IPS-NIHi7 (cell line): ENCODE data around the gene CA4.
A peak's percentile ranks its signal among the peaks of the same experiment; 100 is the strongest.

Experiments
- DNase-seq: peaks from one replicate; pipeline ENCODE4 v3.0.0; 2012; ENCODE audit warnings: mixed read lengths; ENCODE audit errors: extremely low spot score

The CA4 gene

DNA sequence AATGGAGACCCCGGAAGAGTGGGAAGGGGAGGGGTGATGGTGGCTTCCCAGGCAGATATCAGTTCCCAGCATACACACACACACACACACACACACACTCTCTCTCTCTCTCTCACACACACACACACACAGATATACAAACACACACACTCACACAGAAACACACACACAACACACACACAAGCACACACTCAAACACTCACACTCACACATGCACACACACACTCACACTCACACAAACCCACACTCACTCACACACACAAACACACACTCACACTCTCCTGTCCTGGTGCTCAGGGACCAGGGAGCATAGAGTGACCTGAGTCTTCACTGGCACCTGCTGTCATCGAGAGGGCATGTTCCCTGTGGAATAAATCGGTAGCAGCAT lies 5.6 kb downstream of the CA4 start:
- DNase-seq = no peak

DNA sequence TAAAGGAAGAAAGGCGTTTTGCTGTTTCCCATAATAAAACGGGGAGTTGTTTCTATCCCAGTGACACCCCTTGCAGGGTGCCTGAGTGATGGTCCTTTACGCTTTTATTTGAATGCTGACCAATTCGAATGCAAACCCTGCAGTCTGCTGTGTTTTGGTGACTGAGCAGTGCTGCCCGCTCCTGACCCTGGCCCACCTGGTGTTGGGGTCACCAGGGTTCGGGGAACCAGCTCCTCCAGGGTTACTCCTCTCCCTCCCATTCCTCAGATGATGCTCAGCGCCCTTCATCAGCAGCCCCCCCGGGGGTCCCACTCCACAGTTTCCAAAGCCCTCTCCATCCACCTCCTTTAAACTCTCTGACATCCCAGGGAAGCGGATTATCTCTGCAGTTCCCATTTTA lies 6.0 kb downstream of the CA4 start:
- DNase-seq = no peak

DNA sequence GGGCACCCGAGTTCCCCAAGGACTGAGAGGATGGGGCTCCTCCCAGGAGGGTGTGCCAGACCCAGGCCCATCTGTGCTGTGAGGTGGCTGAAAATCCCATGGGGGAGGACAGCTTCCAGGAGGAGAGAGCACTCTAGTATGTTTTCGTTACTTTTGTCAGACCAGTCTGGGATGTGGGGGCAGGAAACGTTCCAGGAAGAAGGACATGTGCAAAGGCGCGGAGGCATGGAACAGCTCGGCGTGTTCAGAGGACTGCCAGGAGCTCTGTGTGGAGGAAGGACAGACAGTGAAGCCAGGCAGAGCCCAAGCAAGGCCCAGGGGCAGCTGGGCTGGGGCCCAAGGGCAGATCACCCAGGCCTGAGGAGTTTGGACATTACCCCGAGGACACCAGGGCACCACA lies 7.0 kb downstream of the CA4 start:
- DNase-seq = no peak

DNA sequence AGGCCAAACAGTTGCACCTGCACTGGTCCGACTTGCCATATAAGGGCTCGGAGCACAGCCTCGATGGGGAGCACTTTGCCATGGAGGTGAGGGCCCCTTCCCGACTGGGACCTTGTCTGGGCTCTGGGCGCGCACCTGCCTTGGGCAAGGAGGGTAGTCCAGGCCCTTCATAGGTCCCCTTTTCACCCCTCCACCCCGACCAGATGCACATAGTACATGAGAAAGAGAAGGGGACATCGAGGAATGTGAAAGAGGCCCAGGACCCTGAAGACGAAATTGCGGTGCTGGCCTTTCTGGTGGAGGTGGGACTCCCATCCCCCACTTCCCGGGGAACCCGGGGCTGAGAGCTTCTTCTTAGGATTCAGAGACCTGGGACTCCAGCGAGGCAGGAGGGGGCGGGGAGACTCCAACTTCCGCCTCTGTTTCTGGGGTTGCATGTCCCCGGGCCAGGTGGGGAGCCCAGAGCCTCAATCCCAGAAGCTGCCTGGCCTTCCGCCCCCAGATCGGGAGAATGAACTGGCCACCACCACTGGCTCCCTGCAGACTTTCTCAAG lies 7.8 kb downstream of the CA4 start:
- DNase-seq = no peak

DNA sequence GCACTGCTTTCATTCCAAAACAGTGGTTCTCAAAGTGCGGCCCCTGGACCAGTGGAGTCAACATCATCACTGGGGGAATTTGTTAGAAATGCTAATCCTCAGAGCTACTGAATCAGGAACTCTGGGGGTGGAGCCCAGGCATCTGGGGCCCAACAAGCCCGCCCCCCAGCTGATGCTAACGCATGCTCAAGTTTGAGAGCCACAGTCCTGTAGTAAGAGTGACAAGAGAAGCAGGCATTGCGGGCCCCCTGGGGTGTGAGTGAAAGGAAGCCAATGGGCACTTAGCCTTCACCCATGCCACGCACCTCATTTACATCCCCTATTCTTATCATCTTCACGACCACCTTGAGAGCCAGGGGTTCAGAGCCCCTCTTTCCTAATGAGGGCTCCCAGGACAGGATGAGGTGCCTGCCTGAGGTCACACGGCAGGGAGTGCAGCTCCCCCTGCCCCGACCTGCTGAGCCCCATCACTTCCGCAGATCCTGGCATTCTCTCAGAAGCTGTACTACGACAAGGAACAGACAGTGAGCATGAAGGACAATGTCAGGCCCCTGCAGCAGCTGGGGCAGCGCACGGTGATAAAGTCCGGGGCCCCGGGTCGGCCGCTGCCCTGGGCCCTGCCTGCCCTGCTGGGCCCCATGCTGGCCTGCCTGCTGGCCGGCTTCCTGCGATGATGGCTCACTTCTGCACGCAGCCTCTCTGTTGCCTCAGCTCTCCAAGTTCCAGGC lies 9.1 kb downstream of the CA4 start:
- peak; percentile 47 for DNase-seq

DNA sequence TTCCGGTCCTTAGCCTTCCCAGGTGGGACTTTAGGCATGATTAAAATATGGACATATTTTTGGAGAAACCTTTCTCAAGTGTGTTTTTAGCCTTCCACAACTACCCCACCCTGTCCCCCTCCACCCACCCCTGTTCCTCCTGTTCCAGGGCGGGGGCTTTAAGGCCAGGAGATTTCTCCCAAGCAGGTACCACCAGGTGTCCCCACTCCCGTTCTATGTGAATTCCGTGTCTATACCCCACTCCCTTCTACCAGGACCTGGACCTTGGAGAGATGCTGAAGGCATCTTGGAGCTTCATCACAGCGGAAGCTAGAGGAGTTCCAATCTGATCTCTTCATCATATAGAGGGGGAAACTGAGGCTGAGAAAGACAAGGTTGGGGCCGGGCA lies 9.7 kb downstream of the CA4 start:
- DNase-seq = no peak

DNA sequence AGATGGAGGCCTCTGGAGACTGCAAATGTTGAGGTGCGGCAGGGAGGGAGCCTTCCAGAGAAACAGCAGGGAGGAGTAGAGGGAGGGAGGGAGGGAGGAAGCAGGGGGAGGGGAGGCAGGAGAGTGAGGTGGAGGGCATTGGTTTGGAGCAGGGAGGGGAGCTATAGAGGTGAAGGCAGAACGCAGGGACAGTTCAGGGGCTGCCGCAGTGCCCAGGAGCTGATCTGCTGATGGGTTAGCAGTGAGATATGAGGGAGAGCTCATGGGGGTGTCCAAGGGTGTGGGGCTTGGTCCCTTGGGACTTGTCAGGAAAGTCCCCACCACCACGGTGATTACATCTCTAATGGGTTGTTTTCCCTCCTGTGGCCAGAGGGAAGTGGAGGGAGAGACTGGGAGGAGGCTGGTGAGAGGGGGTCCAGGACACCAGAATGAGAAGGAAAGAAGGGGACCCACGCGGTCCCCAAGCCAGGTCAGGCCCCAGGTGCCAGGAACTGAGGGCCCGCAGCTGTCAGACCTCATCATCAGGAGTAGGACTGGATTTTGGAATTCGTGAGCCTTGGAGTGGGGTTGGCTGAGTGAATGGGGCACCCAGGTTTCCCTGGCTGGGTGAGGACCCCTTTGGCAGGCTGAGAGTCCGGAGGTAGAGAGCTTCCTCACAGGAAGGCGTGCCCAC lies 11.2 kb downstream of the CA4 start:
- peak; percentile 38 for DNase-seq

DNA sequence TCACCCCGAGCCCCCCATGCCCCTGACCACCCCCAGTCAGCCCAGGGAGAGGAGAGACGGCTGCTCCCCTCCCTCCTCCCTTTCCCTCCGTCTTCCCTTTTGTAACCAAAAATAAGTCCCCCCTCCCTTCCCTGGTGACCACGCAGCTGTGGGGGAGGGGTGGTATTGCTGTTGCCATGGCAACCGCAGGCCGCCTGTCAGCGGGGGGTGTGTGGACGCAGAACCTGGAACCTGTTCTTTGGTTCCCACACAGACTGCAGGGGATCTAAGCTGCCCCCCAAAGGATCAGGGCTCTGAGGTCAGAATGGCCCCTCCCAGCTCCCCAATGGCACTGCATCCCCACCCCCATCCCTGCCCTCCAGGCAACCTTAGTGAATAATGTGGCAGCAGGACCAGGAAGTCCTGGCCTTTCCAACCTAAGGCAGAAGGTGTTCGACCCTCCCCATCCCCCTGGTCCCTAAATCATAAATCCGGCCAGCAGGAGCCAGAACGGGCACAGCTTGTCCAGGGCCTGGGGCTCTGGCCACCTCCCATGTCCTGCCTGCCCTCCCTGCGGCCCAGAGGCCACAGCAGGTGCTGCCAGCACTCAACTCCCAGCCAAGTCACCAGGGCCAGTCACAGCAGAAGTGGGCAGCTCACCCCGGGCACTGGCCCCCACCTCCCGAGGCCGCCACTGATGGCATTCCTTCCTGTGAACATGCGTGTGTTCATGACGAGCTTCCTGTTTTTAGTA lies 12.0 kb downstream of the CA4 start:
- DNase-seq = peak; percentile 44

DNA sequence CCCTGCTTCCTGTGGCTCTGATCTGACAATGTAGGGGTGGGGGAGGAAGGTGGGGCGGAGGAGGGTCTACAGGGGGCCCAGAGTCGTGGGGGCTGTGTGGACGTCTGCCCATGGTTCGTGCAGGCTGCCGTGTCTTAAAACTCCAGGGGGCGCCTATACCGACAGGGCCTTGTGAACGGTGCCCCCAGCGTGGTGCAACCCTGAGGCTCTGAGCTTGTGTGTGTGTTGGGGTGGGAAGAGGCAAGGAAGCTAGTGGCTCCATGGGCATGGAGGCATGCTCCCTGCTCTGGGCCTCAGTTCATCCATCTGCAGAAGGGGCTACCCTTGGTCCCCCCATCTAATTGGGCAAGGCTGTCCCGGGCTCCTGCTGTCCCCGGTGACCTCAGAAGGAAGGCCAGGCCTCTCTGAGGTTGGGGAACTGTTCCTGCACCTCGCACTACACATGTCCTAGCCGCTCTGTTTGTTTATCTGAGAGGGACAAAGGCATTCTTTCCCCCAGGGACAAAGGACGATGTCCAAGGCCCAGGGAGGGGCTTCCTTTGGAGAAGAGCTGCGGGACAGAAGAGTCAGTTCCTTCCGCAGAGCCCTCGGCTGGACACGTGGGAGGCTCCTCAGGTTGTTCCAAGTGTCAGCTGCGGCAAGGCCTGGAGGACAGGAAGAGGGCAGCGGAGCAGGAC lies 13.5 kb downstream of the CA4 start:
- DNase-seq = peak; percentile 41

DNA sequence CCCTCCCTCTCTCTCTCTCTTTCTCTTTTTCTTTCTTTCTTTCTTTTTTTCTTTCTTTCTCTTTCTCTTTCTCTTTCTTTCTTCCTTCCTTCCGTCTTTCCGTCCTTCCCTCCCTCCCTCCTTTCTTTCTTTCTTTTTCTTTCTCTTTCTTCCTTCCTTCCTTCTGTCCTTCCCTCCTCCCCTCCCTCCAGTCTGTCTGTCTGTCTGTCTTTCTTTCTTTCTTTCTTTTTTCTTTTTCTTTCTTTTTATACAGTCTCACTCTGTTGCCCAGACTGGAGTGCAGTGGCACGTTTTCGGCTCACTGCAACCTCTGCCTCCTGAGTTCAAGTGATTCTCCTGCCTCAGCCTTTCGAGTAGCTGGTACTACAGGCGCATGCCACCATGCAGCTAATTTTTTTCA lies 14.4 kb downstream of the CA4 start:
- DNase-seq = no peak

DNA sequence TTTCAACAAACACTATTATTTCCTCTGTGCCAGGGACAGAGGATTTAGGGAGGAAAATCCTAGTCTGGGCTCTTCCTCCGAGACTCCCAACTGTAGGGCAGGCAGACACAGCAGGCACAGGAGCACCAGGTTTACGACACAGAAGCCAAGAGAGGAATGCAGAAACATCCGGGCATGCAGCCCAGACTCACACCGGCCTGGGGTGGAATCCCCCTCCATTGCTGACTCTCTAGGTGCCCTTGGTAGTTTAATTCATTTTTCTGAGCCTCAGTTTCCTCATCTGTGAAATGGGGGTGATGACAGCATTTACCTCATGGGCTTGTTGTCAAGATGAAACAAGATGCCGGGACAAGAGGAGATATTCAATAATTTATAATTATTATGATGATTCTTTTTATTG lies 14.9 kb downstream of the CA4 start:
- peak; percentile 7 for DNase-seq

DNA sequence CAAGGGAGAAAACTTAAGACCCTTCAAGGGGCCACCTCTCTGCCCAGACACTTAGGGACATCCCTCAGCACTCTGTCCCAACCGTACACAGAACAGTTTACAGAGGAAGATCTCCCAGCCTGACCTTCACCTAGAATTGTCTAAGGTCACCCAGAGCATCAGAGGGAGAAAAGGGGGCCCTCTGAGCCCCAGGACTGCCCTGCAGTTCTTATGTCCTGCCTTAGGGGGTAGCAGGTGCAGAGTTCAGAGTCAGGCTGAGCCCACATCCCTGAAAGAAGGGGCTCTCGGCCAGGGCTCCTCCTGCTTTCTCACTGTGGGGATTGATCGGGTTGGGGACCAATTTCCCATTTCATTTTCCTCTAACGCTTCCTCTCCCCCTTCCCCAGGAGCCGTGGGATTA lies 15.4 kb downstream of the CA4 start:
- peak; percentile 13 for DNase-seq

DNA sequence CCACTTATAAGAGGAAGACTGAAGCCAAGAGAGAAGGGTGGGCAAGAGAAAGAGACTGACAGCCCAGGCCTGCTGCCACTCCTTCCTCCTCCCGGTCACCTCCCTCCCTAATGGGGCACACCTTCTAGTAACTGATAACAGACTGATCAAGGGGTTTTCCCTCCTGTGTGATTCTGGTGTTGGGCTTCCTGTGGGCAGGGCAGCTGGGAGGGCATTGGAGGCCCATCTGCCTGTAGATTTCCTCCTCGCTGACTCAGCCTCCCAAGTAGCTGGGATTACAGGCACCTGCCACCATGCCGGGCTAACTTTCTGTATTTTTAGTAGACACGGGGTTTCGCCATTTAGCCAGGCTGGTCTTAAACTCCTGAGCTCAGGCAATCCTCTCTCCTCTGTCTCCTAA lies 16.2 kb downstream of the CA4 start:
- peak; percentile 14 for DNase-seq

DNA sequence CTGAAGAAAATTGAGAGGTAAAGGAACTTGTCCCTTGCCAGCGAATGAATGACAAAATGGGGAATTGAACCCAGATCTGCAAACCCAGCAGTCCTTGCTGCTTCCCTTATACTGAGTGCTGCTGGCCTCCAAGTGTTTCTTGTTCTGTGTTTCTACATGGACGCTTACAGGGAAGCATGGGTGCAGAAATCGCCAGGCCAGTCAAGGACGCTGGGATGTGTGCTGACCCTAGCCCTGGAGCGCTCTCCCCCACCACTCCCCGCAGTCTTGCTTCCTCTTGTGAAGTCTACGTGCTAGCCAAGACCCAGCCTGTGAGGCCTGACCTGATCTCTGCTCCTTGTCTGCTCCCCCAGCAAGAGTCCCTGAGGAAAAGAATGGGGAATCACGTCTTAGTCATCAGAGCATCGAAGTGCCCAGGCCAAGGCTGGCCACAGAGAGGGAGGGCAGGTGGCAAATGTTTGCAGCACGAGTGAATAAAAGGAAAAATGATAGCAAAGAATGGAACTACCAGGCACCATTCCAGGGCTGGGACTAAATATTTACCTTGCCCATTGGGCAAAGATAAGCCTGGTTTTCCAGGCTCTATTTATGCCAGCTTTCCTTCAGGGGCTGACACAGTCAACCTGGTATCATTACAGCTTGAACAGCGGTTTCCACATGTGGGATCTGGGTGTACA lies 17.4 kb downstream of the CA4 start:
- peak; percentile 7 for DNase-seq

DNA sequence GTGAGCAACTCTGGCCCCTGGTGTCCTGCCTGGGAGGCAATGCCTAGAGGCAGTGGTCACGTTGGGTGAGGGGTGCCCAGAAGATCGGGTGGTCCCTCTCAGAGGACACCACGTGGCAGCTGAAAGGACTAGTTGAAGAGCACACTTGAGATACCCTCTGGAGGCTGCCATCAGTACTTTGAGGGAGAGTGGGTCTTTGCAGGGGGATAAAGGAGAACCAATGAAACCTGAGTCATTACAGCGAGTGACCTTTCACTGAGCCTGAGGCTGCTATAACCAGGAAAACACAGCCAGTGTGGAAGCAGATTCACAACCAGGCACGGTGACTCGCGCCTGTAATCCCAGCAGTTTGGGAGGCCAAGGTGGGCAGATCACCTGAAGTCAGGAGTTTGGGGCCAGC lies 18.9 kb downstream of the CA4 start:
- no peak for DNase-seq

DNA sequence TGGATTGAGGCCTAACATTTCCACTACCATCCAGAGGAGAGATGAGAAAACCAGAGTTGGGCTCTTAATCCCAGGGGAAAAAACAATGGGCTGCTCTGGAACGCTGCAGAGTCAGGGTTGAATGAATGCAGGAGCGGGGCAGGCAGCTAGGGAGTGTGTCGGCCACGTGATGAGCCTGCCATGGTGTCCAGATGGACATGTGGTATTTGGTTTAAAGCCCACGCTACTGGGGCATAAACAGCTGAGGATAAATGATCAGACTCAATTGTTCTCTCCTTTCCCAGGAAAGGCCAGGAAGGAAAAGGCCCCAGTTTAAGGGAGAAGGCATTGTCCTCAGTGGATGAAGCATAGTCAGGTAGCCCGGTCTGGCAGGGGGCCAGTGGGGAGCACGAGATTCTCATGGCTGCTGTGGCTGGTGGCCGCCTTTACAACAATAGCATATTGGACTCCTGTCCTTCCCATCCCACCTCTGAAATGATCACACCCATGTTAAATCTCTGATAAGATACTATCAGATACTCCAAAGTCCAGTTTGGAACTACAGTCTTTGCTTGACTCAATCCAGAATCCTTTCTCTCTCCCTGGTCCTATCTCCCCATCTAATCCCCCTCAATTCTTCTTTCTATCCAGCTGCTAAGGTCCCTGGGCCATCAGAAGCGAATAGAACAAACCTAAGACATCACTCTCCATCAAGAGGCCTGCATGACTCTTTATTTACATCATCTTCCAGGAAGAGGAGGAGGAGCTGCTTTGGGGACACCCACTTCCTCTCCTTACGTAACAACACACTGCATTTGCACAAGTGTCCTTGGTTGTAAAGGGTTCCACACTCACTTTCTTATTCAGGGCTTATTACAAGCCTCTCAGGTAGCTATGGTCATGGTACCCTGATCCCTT lies 20.4 kb downstream of the CA4 start:
- DNase-seq = no peak

DNA sequence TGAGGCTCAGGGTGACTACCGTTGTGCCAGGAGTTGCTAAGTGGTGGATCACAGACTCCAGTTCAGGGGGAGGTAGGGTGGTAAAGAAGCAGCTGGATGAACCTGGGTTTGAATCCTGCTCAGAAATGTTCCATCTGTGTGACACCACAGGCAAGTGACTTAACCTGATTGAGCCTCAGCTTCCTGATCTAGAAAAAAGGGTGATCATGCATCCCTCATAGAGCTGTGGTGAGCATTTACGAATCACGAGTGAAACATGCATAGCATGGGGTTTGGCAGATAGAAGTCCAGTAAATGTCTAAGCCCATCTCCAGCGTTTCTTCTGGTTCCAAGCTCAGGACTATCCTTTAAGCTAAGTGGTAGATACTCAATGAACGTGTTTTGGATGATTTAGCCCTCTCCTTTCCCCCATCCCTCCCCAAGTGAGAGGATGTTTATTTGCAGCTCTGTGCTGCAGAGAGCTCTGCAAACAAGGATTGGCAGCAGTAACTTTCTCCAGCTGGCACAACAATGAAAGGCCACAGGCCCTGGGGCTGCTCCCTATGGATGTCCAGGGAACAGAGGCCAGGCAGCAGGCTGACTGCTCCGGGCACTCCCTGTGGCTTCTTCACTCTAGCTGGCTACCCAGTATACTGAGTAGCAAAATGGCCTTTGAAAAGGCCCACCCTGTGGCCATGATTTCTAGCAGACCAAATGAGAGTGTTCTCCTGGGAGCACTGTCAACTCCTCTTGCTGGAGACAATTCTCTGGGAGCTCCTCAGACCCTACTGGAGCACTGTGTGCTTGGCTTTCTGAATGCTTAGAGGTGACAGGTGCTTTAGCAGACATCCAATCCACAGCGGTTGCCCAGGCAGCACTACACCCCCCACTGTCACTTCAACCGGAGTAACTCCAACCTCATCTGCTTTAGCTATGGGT lies 21.3 kb downstream of the CA4 start:
- peak; percentile 16 for DNase-seq

DNA sequence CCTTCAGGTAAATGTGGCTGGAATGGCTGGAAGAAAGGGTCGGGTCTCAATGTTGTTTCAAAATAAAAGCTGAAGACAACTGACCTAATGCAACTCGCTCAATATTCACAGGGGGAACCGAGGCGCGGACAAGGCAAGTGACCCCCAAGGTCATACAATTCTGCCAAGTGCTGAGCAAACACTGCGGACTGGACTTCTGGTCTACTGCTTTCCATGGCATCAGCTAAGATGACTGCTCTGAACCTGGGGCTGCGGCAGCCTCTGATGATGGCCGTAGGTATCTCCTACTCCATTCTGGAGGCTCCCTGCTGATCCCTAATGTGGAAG lies 21.9 kb downstream of the CA4 start:
- DNase-seq = no peak

DNA sequence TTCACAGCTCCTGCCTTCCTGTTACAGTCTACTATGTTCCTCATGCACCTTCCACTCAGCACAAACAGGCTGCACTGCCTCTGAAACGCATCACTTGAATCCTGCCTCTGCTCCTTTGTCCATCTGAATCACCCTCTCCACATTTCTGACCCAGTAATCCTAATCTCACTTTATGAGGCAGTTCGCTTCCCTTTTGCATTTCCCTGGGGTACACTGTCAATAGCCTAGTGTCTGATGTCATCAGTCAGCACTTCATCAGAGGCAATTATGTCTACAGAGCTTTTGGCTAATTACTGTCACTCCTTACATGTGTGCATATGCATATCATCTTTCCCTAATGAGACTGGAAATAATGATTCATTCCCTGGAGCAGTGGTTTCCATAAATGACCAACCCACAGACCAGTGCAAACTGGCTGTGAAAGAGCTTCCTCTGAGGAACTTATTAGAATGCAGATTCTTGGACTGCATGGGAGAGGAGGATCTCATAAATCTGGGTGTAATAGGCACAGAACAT lies 23.6 kb downstream of the CA4 start:
- DNase-seq = no peak
